T1000 (cell line): ENCODE data around the gene KLHL29.

ENCODE experiments used
- DNase-seq: peaks from one replicate; lab custom pipeline; 2025; ENCODE audit warnings: mixed read lengths; lab: John Stamatoyannopoulos, UW

KLHL29 gene

DNA sequence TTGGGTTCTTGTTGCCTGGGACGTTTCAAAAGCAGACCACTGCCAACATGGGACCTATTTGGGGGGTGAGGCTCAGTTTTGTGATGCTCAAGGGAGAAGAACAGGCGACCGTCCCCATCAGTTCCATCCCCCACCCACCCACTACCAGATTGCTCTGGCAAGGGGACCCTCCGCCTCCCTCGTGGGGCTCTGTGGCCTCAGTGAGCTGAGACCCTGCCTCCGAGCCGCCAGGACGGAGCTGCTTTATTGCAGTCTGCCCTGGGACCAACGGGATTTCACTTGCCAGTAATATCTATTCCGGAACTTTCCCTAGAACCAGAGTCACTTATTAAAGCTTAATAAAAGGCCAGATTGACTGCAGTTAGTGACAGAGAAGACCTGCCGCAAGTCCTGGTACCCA, 146.3 kb downstream of the KLHL29 start:
- no peak for DNase-seq

DNA sequence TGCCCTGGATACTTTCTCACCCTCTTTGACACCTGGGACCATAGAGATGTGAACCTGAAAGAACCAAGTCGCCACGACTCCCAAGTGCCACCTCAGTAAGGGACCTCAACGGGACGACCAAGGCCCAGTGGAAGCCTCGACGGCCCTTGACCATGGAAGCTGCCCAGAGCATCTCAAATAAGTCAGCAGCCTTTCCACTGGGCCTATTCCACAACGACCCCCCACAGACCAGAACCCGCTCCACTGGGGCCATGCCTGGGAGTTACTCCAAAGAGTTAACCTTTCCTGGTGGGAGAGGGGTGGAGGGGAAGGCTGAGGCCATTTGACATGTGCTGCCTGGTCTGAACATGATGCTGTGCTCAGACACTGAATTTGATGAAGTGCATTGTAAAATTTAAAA, 146.9 kb downstream of the KLHL29 start:
- no peak for DNase-seq

DNA sequence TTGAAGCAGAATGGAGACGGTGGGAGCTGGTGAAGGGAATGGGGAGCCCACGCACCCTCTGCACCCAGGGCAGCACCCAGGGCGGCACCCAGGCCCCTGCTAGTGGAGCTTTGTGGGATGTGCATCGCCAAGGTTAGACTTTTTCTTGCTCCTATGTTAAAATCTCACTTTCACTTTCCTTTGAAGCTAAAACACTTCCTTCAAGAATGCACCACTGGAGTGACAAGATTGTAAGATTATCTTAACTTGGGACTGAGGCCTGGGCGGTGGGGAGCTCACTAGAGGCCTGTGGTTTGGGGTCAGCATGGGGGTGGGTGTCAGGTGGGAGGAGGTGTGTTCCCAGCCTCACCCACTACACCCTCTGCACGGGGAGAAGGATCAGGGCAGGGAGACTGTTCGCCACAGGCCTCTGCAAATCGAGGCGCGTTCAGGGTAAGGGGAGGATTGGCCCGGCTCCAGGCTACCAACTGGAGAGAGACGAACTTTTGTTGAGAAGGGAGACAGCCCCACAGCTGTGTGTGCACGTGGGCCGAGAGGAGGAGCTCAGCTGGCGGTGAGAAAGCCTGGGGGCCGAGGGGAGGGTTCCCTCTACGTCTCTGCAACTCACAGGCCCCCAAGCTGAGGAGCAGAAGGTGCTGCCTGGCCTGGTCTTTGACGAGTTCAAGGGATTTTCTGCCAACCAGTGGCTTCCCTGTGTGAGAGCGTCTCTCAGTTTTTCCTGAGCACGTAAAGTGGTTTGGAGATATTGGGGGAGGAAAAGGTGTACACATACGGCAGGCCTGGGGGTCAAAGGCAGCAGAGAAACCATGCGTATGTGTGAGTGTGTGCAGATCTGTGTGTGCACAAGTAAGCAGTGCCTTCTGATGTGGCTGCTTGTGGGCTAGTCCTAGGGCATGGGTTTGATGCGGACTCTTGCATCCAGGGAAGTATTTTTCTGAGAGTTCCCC, 147.7 kb downstream of the KLHL29 start:
- no peak for DNase-seq

DNA sequence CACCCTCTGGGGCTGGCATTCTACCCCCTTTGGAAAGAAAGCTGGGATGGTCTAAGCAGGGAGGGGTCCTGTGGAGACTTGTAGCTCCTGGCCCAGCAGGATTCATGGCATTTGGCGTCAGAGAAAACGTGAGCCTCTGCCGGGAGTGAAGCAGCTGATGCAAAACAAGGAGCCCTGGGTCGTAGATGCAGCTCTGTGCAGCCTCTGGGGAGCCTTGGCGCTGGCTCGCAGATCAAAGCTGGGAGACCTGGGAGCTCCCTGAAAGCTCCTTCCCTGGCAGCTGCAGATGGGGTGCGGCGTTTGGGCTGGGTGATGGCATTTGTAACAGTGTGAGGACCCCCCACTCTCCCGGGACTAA, 148.3 kb downstream of the KLHL29 start:
- DNase-seq = no peak

DNA sequence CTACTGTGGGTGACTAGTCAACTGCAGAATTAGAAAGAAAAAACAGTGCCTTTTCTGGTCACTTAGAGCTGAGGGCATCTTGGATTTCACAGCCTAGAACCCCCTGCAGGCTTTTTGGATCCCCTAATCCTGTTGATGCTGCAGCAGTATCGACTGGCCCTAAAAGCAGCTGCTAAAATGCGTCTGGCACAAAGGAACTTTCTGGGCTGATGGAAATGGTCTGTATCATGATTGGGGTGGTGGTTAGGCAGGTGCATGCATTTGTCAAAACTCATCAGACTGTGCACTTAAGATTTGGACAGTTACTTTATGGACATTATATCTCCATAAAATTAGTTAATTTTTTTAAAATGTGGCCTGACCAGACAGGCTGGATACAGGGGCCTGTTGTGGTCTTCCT, 149.8 kb downstream of the KLHL29 start:
- DNase-seq = no peak

DNA sequence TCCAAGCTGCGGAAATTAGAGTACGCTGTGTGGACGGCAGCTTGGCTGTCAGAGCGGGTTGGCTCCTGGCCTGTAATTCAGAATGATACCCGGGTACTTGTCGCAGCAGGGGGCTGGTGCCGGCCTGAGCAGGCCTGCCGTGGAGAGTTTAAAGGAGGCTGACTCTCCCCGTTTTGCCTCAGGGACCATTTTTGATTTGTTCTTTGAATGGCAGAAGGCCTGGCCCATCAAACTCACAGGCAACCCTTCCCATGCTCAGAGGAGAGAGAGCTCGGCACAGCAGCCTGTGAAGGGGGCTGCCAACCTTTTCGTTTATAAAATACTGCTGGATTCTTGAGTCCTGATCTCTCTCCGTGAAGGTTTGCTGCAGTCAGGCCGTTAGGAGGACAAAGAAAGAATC, 151.3 kb downstream of the KLHL29 start:
- DNase-seq = no peak

DNA sequence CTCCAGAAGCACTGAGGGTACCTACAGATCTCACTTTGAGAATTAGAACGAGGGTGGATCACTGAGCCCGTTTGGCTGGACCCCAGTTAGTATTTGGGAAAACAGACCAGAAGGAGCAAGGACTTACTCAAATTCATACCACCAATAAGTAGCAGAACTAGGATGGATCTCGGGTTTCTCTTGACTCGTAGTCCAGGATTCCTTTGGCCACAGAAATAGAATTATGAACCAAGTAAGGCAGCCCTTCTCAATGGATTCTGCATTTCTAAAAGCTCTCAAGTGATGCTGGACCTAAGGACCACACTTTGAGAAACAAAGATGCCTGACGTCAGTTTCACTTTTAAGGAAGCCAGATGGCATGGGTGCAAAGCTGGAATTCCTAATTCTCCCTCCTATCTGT, 153.0 kb downstream of the KLHL29 start:
- DNase-seq = no peak

DNA sequence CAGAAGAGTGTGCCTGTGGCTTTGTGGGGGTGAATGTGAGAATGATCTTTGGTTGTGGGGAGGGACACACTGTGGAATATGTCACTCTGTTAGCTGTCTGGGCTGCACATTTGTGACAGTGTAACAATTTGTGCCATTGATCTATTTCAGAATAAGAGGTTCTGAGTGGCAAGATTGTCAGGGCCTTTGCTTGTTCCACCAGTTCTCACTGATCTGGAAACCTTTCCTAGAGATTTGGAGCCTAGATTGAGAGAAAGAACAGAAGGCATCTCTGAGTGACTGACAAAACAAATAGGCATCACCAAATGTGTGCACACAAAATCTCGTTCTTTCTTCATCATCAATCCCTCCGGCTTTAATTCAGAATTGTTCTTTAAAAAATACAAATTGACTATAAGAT, 153.6 kb downstream of the KLHL29 start:
- DNase-seq = no peak

DNA sequence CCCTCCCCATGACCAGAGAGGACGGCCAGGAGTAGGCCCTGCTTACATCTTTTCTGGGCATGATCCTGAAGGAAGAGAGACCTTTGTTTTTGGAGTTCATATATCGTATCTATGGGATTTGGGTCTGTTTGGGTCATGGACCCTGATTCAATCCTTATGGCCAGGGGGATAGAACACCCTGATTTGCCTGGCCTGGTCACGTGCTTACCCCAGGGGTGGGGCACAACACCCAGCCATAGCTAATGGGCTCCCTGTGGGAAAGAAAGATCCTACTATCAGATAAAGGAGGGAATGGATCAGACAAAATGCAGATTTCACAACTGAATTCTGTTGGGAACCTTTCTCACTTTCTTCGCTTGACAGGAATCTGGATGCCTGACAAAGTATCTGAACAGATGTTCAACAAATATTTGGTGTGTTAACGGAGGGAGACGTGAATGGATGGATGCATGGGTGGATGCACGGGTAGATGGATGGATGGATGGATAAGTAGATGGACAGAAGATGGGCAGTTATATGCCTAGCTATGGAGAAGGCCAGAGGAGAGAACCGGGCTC, 155.9 kb downstream of the KLHL29 start:
- no peak for DNase-seq

DNA sequence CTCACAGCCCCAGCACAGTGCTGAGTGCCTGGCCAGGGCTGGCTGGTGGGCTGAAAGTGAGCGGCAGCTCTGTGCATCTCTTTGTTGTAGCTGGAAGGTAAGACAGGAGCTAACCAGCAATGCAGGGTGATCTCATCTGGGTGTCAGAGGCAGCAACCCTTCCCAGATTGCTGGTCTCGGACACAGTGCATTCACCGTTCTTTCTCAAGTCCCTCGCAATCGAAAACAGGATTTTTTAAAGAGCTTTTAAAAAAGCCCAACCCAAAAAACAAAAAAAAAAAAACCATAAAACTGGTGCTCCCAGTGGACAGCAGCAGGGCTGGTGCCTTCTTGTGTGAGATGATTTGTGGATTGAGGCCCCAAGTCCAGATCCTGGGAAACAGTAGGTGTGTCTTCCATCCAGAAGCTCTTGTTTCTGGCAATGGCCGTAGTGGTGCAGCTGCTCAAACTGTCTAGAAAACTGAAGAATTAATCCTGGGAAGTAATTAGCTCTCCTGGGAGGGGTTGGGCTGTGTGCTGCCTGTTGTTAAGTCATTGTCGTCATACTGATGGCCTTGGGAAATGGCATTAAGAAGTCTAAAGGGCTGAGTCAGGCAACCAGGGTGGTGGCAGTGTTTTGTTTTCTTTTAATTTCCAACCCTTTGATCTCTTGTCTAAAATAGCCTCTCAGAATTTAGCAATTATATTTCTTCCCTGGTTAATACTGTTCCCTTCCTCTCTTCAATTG, 156.7 kb downstream of the KLHL29 start:
- no peak for DNase-seq

DNA sequence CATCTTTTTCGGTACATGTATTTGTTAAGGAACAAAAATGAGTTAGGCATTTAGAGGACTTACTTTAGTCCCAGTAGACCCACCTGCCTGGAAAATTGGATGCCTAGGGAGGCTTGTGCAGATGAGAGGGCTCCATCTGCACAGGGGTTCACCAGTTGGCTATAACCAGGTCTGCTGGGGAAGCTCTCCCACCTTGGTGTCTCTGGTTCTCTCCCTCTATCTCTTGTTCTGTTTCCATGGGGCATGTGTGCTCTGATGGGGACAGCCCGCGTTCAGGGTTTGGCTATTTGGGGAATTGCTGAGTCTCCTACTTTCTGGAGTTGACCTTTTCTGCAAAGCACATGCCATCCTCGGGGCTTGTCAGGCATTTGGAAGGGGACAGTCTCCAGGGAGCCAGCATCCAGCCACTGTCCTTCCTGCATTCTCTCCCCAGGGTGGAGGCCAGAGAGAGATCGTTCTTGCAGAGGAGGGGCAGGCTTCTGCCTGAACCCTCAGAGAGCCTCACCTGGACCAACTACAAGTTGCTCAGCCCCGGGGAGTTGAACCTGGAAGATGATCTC, 157.3 kb downstream of the KLHL29 start:
- DNase-seq = no peak

DNA sequence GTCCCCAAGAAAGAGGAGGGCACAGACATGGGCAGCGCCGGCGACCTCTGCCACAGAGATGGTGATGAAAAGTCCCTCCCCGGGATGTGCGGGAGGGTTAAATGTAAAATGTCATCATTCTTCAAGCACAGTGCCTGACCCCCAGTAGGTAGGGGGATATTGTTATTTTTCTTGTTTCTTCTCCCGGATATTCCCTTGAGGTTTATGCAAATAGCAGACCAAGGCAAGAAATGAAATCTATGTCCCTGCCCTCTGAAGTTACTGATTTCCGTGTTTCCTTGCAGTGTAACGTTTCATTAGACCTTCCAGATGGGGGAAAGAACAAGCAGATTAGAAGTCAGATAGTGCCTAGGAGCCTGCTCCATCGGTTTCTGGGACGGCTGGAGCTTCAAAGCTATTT, 158.3 kb downstream of the KLHL29 start:
- DNase-seq = no peak

DNA sequence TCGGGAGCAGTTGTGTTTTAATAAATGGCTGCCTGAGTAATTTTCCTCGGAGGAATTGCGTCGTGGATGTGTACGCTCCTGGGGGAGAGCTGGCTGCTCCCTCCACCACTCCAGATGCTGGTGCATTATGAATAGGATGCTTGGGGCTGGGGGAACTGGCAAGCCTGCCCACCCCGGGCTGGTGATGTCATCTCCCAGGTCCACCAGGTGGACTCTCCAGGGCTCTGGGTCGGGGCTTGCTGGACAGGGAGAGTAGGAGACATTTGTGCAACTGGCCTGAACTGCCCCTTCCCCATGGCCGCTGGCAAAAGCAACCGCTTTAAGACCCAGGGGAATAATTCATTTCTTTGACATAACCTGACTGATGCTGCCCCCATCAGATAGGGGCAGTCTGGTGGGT, 158.7 kb downstream of the KLHL29 start:
- no peak for DNase-seq

DNA sequence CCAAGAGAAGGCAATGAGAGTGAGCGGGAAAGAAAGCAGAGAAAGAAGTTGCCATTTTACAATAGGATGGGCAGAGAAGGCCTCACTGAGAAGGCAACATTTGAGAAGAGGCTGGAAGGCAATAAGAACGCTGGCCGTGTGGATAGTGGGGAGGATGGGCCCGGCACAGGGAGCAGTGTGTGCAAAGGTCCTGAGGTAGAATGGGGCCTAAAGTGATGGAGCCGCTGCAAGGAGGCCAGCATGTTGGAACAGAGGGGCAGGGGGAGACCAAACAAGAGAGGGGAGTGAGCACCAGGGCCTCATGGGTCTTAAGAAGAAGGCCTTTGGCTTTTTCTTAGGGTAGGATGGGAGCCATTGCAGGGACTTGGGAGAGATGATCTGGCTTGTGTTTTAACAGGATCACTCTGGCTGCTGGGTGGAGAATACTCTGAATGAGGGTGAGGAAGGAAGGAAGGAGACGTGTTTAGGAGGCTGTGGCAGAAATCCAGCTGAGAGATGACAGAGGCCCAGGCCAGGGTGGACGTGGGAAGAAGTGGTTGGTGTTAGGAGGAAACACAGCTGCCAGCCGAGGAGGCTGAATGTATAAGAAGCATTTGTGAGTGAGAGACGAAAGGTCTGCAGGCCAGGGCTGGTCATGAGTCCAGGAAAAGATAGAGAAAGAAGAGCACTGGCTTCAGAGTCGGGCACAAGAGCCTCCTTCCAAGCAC, 159.8 kb downstream of the KLHL29 start:
- DNase-seq = no peak

DNA sequence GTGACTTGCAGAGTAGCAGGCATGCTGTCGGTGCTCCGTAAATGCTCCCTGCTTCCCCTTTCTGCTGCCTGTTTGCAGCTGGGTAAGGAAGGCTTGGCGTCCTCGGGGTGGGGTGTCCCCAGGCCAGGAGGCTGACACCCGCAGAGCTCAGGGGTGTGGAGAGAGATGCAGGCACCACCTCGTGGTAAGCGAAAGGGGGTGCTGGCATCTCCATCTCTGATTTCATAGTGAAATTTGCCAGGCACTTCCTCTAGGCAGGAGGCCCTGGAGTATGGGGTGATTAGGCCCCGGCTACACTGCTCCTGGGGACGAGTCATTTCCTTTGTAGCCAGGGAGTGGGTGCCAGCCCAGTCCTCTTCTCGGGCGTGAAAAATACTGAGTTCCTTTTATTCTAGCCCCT, 160.4 kb downstream of the KLHL29 start:
- DNase-seq = no peak

DNA sequence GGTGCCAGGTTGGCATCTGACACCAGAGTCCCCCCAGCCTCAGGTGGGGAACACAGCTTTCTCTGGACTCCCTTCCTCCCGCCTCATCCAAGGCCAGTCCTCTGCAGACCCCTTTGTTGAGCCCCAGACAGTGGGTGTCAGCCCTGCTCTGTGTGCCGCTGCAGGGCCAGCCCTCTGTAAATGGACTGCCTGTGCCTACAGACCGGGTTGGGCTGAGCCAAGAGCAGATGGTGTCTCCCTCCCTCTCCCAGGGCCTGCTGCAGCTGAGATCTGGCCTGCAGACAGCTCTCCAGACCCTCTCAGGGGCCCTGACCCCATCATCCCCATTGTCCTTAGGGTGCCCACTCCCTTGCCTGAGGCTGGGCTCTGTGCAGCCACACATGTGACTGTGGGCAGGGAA, 160.8 kb downstream of the KLHL29 start:
- DNase-seq = no peak

DNA sequence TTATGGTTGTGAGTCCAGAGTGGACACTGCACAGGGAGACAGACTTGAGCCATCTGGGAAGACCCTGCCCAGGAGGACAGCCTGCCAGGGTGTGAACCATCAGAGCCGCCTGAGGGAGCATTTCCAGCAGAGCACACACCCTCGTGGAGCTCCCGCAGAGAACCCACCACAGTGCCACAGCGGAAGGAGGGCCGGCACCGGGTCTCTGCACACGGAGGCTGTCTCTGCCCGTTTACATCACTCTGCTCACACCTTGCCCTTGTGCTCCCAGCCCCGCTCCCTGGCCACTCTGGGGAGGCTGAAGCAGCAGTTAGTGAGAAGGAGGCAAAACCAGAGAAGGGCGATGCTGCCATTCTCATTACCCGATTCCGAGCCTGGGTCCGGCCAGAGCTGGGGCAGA, 161.9 kb downstream of the KLHL29 start:
- no peak for DNase-seq

DNA sequence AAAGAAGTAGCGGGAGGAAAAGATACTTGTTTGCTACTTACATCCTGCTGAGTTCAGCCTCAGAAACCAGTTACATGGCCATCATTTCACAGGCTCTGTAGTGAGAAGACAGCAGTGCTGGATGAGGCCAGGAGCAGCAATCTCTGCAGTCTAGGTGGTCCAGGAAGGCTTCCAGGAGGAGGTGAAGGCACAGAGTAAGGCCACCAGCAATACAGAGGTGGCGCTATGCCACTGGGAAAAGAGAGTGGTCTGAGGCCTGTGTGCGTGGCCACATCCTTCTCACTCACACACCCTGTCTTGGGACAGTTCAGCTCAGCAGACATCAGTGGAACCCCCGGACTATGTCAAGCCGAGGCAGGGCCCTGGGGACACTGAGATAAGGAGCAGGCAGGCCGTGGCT, 162.7 kb downstream of the KLHL29 start:
- DNase-seq = no peak

DNA sequence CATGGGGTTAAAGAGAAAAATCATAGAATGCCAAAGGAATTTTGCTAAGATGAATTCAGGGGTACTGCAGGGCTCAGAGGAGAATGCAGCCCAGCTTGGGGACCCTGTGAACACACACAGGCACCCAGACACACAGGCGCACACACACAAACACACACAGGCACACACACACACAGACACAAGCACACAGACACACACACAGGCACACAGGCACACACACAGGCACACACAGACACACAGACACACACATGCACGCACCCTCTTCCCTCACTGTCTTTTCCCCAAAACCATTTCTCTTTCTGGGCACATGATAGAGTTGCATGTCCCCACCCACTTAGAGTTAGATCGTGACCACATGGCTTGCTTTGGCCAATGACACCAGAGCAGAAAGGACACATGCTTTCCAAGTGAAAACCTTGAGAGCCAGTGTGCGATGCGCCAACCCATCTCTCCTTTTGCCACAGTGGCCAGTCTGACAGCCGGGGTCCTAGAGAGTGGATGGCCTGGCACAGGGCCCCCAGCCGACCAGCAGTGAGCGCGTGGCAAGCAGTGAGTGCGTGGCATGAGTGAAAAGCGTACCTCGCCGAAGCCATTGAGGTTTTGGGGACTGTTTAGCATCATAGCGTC, 163.3 kb downstream of the KLHL29 start:
- DNase-seq = no peak

DNA sequence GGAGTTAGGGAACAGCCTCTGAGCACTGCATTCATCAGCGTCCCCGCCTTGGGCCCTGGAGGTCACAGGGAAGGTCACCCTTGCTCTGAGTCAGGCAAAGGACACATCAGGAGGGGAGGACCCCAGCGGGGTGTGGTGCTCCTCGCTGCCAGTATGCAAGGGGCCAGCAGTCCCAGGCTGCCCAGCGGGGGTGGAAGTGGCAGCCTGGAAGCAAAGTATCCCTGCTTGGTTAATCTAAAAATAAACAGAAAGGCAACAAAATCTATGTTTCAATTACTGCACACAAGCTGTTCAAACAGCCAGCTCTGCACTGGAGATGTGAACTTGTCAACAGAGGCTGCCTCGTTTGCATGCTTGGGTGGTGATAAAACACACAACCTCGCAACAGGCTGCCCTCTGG, 164.1 kb downstream of the KLHL29 start:
- DNase-seq = no peak

DNA sequence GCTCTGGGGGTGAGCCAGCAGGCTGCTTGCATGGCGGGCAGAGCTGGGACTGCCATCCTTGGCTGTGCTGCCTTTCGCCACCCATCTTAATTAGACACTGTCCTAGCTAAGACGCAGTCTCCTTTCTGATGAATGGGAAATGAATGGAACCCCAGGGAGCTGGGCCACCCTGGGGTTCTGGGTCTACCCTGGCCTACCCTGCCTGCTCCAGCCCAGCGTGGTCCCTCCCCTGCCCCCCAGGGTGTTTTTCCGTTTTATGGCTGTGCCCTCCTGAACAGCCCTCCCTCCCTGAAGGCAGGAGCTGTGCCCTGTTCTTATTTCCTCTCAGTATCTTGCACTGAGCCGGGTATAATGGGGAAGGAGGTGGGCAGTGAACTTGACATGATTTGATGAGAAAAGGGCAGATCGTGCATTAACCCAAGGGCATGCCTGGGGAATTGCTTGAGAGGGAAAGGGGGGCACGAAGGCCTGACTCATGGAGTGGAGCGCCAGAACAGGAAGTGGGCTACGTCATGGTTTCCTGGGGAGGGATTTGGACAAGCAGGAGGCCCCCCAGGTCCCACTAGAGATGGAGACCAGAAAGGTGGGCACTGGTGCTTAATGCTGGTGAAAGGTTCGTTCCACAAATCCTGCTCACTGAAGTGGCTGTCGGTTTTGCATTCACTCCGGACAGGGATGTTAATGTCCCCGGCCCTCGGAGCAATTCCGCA, 165.0 kb downstream of the KLHL29 start:
- no peak for DNase-seq
